Left ventricle myocardium inferior (tissue), 1 donor: ENCODE measurements around the gene UNC13A. TPM values are rescaled to one million over a fixed set of nuclear protein-coding genes. Genes with fewer than 3 reads are reported as not detected.
A peak's percentile ranks its signal among the peaks of the same experiment; 100 is the strongest.

ENCODE experiments used
- DNase-seq: peaks from one replicate; pipeline ENCODE4 v3.0.0-alpha.2; 2020
- H3K27ac ChIP-seq: fragments of 200-600 bp; replicated peaks from 2 replicates; pipeline ENCODE4 v1.8.0; 2021
- H3K27me3 ChIP-seq: fragments of 200-600 bp; 2 replicates; pipeline ENCODE4 v1.8.0; 2021; ENCODE audit warnings: low read depth
- H3K36me3 ChIP-seq: fragments of 200-600 bp; 2 replicates; pipeline ENCODE4 v1.8.0; 2021
- H3K4me1 ChIP-seq: fragments of 200-600 bp; 2 replicates; pipeline ENCODE4 v1.8.0; 2021
- H3K4me3 ChIP-seq: fragments of 200-600 bp; 2 replicates; pipeline ENCODE4 v1.8.0; 2021; ENCODE audit warnings: mild to moderate bottlenecking, moderate library complexity
- H3K9me3 ChIP-seq: fragments of 200-600 bp; replicated peaks from 2 replicates; pipeline ENCODE4 v1.8.0; 2021
- intact Hi-C: fragments of 100-400 bp; cut with micrococcal nuclease; formaldehyde crosslinking; loops from one replicate; pipeline ENCODE4 v1.11.0; 2022
- total RNA-seq: library from RNA; stranded (reverse); fragmentation: NEBNext Ultra II Directional; extraction: Animal tissue kit (Norgen Biotek cat#: 25700); gene quantifications from one replicate; pipeline ENCODE4 v1.2.1, GENCODE V29; 2021
- TF ChIP-seq, protein P1 (sequence below): fragments of 200-600 bp; IDR thresholded peaks from 2 replicates; pipeline ENCODE4 v1.8.0; 2021; ENCODE audit warnings: antibody characterized with exemption, mild to moderate bottlenecking, borderline replicate concordance
- donor health status: DM: no; HTN: yes; CAD: no; lungs with severe emphysema.

Gene UNC13A
- total RNA-seq, 1 donor from 2014 or later, result 0.05 TPM

DNA sequence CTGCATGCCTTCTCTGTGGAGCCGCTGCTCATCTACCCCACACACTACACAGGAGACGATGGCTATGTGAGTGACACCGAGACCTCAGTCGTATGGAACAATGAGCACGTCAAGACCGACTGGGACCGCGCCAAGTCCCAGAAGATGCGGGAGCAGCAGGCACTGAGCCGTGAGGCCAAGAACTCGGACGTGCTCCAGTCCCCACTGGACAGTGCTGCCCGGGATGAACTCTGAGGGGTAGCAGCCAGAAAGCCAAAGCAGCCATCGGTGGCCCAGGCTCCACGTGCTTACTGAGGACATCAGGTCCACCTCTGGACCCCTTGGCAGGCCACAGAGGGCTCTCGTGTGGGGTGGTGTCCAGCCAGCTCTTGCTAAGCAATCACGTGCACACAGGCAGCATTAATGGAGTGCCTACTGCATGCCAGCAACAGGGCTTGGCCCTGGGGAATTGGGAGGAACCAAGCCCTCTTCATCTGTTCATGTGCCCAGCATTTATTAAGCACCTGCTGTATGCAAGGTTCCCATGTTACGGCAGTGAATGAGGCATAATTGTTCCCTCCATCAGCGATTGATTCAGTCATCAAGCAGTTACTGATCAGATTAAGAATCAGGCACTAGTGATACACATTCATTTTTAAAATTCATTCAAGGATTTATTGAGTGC lies 106.8 kb downstream of the UNC13A start:
- Histone ChIP-seq H3K9me3 (no peaks in the 10 kb centered on the region), H3K4me3 (no peak overlapping the region), H3K27ac (no peak overlapping the region), H3K36me3 (peaks cover 55% of the 10 kb centered on the region), H3K27me3 (no peaks in the 10 kb centered on the region), H3K4me1 (no peaks in the 10 kb centered on the region)
- intact Hi-C loops, result no loop called here
- TF ChIP-seq, protein P1, sequence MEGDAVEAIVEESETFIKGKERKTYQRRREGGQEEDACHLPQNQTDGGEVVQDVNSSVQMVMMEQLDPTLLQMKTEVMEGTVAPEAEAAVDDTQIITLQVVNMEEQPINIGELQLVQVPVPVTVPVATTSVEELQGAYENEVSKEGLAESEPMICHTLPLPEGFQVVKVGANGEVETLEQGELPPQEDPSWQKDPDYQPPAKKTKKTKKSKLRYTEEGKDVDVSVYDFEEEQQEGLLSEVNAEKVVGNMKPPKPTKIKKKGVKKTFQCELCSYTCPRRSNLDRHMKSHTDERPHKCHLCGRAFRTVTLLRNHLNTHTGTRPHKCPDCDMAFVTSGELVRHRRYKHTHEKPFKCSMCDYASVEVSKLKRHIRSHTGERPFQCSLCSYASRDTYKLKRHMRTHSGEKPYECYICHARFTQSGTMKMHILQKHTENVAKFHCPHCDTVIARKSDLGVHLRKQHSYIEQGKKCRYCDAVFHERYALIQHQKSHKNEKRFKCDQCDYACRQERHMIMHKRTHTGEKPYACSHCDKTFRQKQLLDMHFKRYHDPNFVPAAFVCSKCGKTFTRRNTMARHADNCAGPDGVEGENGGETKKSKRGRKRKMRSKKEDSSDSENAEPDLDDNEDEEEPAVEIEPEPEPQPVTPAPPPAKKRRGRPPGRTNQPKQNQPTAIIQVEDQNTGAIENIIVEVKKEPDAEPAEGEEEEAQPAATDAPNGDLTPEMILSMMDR, result no peak
- DNase-seq, result no peak

DNA sequence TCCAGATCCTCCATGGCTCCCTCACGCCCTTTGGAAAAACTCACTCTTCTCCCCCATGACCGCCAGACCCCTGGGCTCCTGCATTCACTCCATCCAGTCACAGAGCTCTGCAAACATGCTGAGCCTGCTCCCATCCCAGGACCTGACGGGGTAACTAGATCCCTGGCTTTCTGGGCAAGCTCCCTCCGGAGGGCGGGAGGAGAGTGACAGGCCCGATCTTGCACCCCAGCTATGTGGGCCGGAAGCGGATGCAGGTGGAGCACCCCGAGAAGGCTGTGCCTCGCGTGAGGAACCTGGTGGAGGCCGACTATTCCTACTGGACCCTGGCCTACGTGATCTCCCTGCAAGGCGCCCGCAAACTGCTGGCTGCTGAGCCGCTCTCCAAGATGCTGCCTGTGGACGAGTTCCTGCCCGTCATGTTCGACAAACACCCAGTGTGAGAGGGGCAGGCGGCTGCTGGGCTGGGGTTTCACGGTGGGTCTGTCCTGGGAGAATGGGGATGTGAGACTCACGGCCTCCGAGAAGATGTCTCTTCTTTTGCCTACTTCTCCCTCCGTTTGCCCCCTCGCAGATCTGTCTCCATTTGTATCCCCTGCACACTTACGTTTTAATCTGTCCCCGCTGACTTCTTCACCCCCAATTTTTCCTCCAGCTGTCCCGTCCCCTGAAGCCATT lies 107.5 kb downstream of the UNC13A start:
- intact Hi-C loops, result no loop called here
- DNase-seq, result no peak
- TF ChIP-seq, protein P1, result no peak
- Histone ChIP-seq H3K4me3 (no peak overlapping the region), H3K36me3 (peaks cover 61% of the 10 kb centered on the region), H3K4me1 (no peaks in the 10 kb centered on the region), H3K27ac (no peak overlapping the region), H3K9me3 (no peaks in the 10 kb centered on the region), H3K27me3 (no peaks in the 10 kb centered on the region)

- Histone ChIP-seq H3K27me3 (no peaks in the 10 kb centered on the region), H3K9me3 (no peaks in the 10 kb centered on the region), H3K4me1 (no peaks in the 10 kb centered on the region), H3K4me3 (no peak overlapping the region), H3K27ac (peak overlapping the region; percentile 27), H3K36me3 (peaks cover 69% of the 10 kb centered on the region)
- peak; percentile 38 for DNase-seq
- TF ChIP-seq, protein P1, result no peak
- intact Hi-C loops, result no loop called here
Observed at GRCh38 chr19:17579661-17580244, 108.4 kb downstream of the UNC13A start.

DNA sequence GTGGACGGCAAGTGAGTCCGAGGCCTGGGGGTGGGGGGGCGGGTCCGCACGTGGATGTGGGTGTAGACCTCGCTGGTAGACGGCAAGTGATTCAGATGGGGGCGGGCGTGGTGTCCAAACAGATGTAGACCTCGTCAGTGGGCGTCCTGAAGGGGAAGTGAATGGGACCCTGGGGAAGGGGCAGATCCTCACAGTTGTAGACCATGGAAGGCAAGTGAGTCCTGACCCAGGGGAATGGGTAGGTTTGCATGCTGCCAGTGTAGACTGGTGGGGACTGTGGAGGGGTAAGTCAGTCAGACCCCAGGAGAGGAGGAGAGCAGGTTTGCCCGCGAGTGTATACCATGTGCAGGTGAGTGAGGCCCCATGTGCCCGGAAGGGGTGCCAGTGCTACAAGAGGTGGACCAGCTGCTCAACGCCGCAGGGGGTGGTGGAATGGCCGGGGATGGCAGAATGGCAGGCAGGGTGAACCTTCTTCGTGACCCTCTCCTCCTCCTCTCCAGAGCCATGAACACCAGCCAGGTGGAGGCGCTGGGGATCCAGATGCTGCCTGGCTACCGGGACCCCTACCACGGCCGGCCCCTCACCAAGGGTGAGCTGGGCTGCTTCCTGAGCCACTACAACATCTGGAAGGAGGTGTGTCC lies 110.6 kb downstream of the UNC13A start:
- TF ChIP-seq, protein P1, result no peak
- no peak overlapping the region for H3K27ac ChIP-seq
- no peak for DNase-seq
- intact Hi-C loops, result no loop called here
- H3K4me3 ChIP-seq, result no peak overlapping the region
- H3K27me3 ChIP-seq, result no peaks in the 10 kb centered on the region
- H3K9me3 ChIP-seq, result no peaks in the 10 kb centered on the region
- peaks cover 78% of the 10 kb centered on the region for H3K36me3 ChIP-seq
- H3K4me1 ChIP-seq, result no peaks in the 10 kb centered on the region

- H3K4me3 ChIP-seq, result no peak overlapping the region
- no peak for DNase-seq
- H3K4me1 ChIP-seq, result no peaks in the 10 kb centered on the region
- TF ChIP-seq, protein P1, result no peak
- no peak overlapping the region for H3K27ac ChIP-seq
- H3K9me3 ChIP-seq, result no peaks in the 10 kb centered on the region
- intact Hi-C loops, result no loop called here
- no peaks in the 10 kb centered on the region for H3K27me3 ChIP-seq
- H3K36me3 ChIP-seq, result peaks cover 78% of the 10 kb centered on the region
Observed at GRCh38 chr19:17576758-17577456, 111.2 kb downstream of the UNC13A start.
